NCI-H146 treated with DMSO at 0.1 percent for 48 hours (cell line): ENCODE measurements around the gene CRYBA2.
A peak's percentile ranks its signal among the peaks of the same experiment; 100 is the strongest.

Source experiments
- DNase-seq: peaks from one replicate; lab custom pipeline; 2025; ENCODE audit not compliant: unreplicated experiment; lab: John Stamatoyannopoulos, UW

CRYBA2 gene

DNA sequence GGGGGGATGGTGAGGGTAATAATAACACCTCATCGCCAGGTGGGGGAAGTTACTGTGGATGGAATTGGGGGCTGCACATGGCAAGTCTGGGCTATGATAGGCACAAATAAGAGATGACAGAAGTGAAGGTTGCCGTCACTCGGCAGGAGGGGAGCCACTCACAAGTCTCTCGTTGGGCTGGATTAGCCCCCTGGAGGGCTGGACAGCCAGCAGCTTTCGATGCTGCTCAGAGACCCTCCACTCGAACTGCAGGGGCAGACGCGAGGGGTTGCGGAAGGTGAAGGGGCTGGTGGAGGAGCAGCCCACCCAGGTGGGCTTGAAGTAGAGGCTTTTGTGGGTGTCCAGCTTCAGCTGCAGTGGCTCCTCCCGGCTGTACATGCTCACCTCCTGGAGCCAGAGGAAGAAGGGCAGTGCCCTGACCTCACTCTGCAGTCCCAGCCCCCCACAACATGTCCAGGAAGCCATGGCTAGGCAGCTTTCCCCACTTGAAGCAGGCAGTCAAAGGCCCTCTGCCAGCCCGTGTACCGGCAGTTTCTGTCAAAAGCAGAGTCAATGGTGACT lies 29.9 kb upstream of the CRYBA2 start:
- no peak for DNase-seq

GRCh38 chr2:219022616-219023015 lies 29.4 kb upstream of the CRYBA2 start:
- DNase-seq, result no peak

DNA sequence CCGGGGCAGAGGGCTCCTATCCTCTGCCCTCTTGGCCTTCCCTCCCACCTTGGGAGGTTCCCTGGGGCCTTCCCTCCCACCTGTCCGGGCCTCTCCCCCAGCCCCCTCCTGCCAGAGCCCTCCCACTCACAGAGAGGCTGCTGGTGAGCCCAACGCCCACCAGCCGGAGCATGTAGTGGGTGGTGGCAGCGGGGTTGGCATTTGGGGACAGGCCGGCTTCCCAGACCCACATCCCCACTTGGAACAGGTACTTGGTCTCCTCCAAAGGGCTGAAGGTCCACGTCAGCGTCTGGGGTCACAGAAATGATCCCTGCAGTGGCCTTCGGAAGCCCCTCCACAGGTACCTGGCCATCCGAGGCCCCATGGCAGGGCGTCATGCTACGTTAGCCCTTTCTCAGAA lies 28.8 kb upstream of the CRYBA2 start:
- no peak for DNase-seq

- no peak for DNase-seq
These were observed 28.4 kb upstream of the CRYBA2 start for GRCh38 chr2:219021591-219021990.

GRCh38 chr2:219020604-219021365 lies 27.6 kb upstream of the CRYBA2 start:
- no peak for DNase-seq

- DNase-seq, result no peak
These were observed 26.2 kb upstream of the CRYBA2 start for GRCh38 chr2:219019436-219019835.

GRCh38 chr2:219018726-219019125 lies 25.5 kb upstream of the CRYBA2 start:
- no peak for DNase-seq

- DNase-seq, result no peak
These were observed 25.1 kb upstream of the CRYBA2 start for GRCh38 chr2:219018286-219018685.

DNA sequence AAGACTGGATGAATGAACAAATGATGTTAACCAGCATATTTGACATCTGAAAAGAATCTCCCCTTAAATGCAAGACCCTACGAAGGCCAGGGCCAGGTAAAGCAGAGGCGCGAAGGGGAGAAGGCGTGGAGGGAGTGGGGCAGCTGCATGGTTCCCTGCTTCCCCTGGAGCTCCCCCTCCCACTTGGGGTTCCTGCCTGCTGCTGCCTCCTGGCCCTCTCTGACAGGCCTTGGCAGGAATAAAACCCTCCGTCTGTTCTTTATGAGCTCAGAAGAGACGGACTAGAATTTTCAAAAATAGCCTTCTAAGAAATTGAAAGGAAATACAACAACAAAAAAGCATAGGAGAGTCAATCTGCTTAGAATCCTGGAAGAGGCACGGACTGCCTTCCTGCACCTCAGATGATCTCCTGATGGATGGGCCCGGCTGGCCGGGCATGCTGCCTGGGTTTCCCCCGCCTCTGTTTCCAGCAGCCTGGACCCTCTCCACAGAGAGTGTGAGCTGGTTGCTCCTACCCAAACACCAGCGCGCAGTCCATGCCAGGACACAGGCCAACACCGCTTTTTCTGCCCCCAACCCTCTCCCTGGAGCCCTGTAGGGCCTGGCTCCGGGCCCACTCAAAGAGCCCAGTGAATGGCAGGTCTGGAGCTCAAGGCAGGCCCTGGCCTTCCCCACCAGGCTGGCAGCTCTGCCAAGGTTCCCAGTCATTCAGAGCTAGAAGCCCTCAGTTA lies 24.1 kb upstream of the CRYBA2 start:
- DNase-seq, result no peak

DNA sequence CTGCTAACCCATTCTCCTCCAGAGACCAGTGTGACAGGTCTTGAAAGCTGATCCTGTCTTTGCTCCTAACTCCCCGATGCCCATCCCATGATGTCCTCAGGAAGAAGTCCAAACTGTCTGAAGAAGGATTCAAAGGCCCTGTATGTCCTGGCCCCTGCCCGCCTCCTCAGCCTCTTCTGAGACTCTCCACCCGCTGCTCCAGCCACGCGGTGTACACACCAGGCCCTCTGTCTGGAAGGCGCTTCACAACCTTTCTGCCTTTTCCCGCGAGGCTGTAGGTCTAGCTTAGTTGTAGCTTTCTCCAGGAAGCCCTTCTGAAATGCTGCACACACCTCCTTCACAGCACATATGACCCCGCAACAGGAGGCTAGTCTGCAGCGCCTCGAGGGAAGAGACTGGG lies 23.5 kb upstream of the CRYBA2 start:
- no peak for DNase-seq

DNA sequence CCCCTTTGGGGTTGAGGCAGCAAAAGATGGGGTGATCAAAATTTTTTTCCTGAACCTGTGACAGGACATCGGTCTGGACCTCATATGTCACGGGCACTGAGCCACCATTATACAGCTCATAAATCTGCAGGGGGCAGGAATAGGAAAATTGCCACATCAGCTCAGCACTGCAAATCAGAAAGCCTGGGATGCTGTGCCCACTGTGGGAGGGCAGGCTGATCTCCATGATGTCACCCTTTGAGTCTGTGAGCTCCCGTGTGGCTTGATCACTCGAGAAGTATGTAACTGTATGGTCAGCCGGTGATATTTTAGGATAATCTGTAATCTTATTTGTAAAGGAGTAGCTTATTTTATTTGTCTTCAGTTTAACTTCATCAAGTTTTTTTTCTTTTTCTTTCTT lies 17.7 kb upstream of the CRYBA2 start:
- DNase-seq, result no peak

DNA sequence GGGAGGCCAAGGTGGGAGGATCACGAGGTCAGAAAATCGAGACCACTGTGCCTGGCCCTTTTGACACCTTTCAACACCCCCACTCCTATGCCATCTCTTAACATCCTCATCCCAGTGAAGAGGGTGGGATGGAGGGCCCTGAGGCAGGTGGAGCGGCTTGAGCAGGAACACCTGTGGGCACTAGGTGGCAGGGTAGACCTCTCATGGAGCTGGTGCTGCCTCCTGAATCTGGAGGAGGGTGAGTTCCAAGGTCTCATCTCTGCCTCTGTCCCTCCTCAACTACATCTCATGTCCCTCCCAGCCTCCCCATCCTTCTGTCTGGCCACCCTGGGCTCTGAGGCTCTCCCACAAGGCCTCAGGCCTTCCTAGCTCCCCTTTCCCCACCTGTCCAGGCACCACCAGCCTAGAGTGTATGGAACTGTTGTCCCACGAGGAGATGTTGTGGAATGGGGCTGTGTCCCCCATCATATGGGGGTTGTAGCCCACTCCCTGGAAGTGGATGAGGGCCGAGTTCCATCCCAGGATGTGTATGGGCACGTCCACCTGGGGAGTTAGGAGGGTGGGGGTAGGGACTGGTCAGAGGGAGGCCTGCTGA lies 17.0 kb upstream of the CRYBA2 start:
- DNase-seq, result peak; percentile 2

- DNase-seq, result no peak
These were observed 16.1 kb upstream of the CRYBA2 start for GRCh38 chr2:219009294-219009693.

GRCh38 chr2:219003979-219004378 lies 10.8 kb upstream of the CRYBA2 start:
- DNase-seq, result no peak

- DNase-seq, result no peak
These were observed 10.0 kb upstream of the CRYBA2 start for GRCh38 chr2:219003267-219003634.

- DNase-seq, result peak; percentile 42
These were observed 9.4 kb upstream of the CRYBA2 start for GRCh38 chr2:219002395-219003266.

DNA sequence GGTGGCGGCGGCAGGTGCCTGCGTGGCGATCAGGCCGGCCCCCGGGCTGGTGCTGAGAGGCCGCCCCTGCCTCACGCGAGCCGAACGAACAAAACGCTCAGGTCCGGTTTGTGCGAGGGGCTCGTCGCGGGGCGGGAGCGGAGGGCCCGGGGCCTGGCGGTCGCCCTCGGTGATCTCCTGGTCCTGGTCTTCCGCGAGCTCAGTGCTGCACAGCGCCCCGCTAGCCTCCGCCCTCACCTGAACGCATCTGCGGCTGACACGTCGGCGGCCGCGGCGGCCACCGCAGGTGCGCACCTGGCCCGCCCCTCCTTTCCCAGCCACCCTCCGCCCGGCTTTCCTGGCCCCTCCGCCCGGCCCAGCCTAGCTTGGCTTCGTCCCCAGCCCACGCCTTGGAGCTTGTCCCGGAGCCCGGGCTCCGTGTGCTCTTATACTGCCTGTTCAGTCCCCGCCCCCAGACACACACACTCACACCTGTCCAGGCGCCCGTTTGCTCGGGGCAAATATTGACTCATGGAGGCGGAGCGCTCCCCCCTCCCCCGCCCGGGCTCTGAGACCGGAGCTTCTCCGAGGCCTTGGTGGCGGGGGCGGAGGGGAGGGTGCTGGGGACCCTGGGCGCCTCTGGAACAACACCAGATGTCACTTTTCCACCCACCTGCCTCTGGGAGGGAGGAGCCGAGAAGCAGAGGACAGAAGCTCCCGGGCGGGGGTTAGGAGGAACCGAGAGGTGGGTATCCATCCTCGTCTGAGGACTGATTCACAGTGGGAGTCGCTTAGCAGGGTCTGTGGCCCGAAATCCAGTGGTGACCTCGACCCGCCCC lies 8.6 kb upstream of the CRYBA2 start:
- peak; percentile 91 for DNase-seq

GRCh38 chr2:219001100-219001576 lies 7.9 kb upstream of the CRYBA2 start:
- no peak for DNase-seq

- no peak for DNase-seq
These were observed 7.3 kb upstream of the CRYBA2 start for GRCh38 chr2:219000569-219000960.
